Measurements from ENCODE around the gene ANKRD34A. TPM values are rescaled to one million over a fixed set of nuclear protein-coding genes. Genes with fewer than 3 reads are reported as not detected.

The ANKRD34A gene
- total RNA-seq, 1 experiment from 2014 or later, result 0.22 TPM

GRCh38 chr1:145960468-145961108 lies 3.8 kb downstream of the ANKRD34A start (continued):
- TF ChIP-seq MAX (CRISPR knock-in tag; IDR thresholded peaks at IDR 0.05), result peak; percentile 54; the same call in 1 of the 2 replicates
- TF ChIP-seq ATF1 (CRISPR knock-in tag; IDR thresholded peaks at IDR 0.05), result no peak
- TF ChIP-seq MLX (CRISPR knock-in tag; IDR thresholded peaks at IDR 0.05), result no peak
- no peak; the same call in 1 of the 2 replicates for TF ChIP-seq CREM (CRISPR knock-in tag; IDR thresholded peaks at IDR 0.05)
- no peak for TF ChIP-seq IRF1 (CRISPR knock-in tag; IDR thresholded peaks at IDR 0.05)
- TF ChIP-seq PRRX2 (CRISPR knock-in tag; IDR thresholded peaks at IDR 0.05), result no peak
- peak; percentile 69; the same call in 1 of the 2 replicates for TF ChIP-seq MYBL2 (CRISPR knock-in tag; IDR thresholded peaks at IDR 0.05)
- no peak for TF ChIP-seq RORB (CRISPR knock-in tag; IDR thresholded peaks at IDR 0.05)
- TF ChIP-seq ZBTB43 (CRISPR knock-in tag; IDR thresholded peaks at IDR 0.05), result peak; percentile 63
- TF ChIP-seq ATF2 (CRISPR knock-in tag; IDR thresholded peaks at IDR 0.05; ENCODE audit: borderline replicate concordance, low read depth), result peak; percentile 36; the same call in 1 of the 2 replicates
- TF ChIP-seq FOXP1 (CRISPR knock-in tag; IDR thresholded peaks at IDR 0.05; ENCODE audit: borderline replicate concordance), result peak; percentile 80; the same call in 1 of the 2 replicates
- no peak for TF ChIP-seq TP53 (CRISPR knock-in tag; IDR thresholded peaks at IDR 0.05)
- TF ChIP-seq E2F1 (CRISPR knock-in tag; IDR thresholded peaks at IDR 0.05), result no peak
- no peak for TF ChIP-seq ZMAT4 (CRISPR knock-in tag; IDR thresholded peaks at IDR 0.05)
- TF ChIP-seq SMAD4 (CRISPR knock-in tag; IDR thresholded peaks at IDR 0.05), result no peak
- no peak for TF ChIP-seq SOX15 (CRISPR knock-in tag; IDR thresholded peaks at IDR 0.05)
- no peak for TF ChIP-seq GTF2I (CRISPR knock-in tag; conservative IDR thresholded peaks at IDR 0.05)
- TF ChIP-seq KAT7 (CRISPR knock-in tag; IDR thresholded peaks at IDR 0.05; ENCODE audit: borderline replicate concordance), result no peak

GRCh38 chr1:145959957-145960467 lies 4.4 kb downstream of the ANKRD34A start:
- no peak for TF ChIP-seq SP1 (CRISPR knock-in tag; conservative IDR thresholded peaks at IDR 0.05)
- no peak for TF ChIP-seq AFF4 (CRISPR knock-in tag; IDR thresholded peaks at IDR 0.05; ENCODE audit: borderline replicate concordance)
- no peak for TF ChIP-seq ZNF396 (CRISPR knock-in tag; IDR thresholded peaks at IDR 0.05; ENCODE audit: borderline replicate concordance)
- H3K27me3 Mint-ChIP-seq (ENCODE audit: low read depth), result peaks cover 96% of the 10 kb centered on the region
- ChIA-PET CTCF (interaction anchor here (0.9 to 1.6 kb wide), 6 partner anchors 15 to 68 kb away, joined by 3 to 5 read pairs (median 3); no protein-coding TSS in a partner anchor), POLR2A (interaction anchor here (0.9 to 1.6 kb wide), 2 partner anchors 33 to 41 kb away, joined by 3 to 6 read pairs; partner anchors contain the start of genes PEX11B and RBM8A)
- peak overlapping the region; percentile 96 for H3K4me3 Mint-ChIP-seq
- ATAC-seq (no peak), DNase-seq (ENCODE audit: low spot score) (no peak)
- H3K27ac Mint-ChIP-seq, result no peak overlapping the region
- H3K4me1 Mint-ChIP-seq, result peaks cover 48% of the 10 kb centered on the region
- H3K9me3 Mint-ChIP-seq, result no peaks in the 10 kb centered on the region
- H3K36me3 Mint-ChIP-seq, result no peaks in the 10 kb centered on the region
